HG02938 (cell line): ENCODE results near the gene GLIPR1L2.
"Not testable (repeated sequence)": the region's sequence is repeated elsewhere in the genome, so short reads cannot be mapped to it uniquely, and the experiment has no call there.

ENCODE experiments used
- ATAC-seq: cut with Tn5 transposase; IDR thresholded peaks from one replicate; pipeline ENCODE4 v1.9.1; 2021; ENCODE audit warnings: mild to moderate bottlenecking, moderate library complexity; ENCODE audit not compliant: unreplicated experiment

Gene GLIPR1L2

GRCh38 chr12:75390899-75391538, at the start of gene GLIPR1L2:
TSS of gene GLIPR1L2 (plus strand) at chr12:75391089. CDS start at chr12:75391117, 28 bp downstream.
- peak; percentile 97 for ATAC-seq

- no peak for ATAC-seq
These were observed 49.0 kb upstream of the GLIPR1L2 start for GRCh38 chr12:75341873-75342272.

- ATAC-seq: no peak
These were observed 45.4 kb upstream of the GLIPR1L2 start for GRCh38 chr12:75345531-75345930.

- ATAC-seq: not testable (repeated sequence)
These were observed 44.7 kb upstream of the GLIPR1L2 start for GRCh38 chr12:75346215-75346614.

- no peak for ATAC-seq
These were observed 40.9 kb upstream of the GLIPR1L2 start for GRCh38 chr12:75349946-75350345.

GRCh38 chr12:75350413-75350812, 40.5 kb upstream of the GLIPR1L2 start:
- no peak for ATAC-seq

- no peak for ATAC-seq
These were observed 36.9 kb upstream of the GLIPR1L2 start for GRCh38 chr12:75354011-75354410.

- ATAC-seq: no peak
These were observed 30.0 kb upstream of the GLIPR1L2 start for GRCh38 chr12:75360920-75361319.

- no peak for ATAC-seq
These were observed 29.5 kb upstream of the GLIPR1L2 start for GRCh38 chr12:75361408-75361807.

- ATAC-seq: no peak
These were observed 26.0 kb upstream of the GLIPR1L2 start for GRCh38 chr12:75364919-75365318.

GRCh38 chr12:75366629-75367028, 24.3 kb upstream of the GLIPR1L2 start:
- ATAC-seq: peak; percentile 61

GRCh38 chr12:75374971-75375370, 15.9 kb upstream of the GLIPR1L2 start:
- no peak for ATAC-seq

- ATAC-seq: no peak
These were observed 12.5 kb upstream of the GLIPR1L2 start for GRCh38 chr12:75378354-75378753.

GRCh38 chr12:75389061-75389460, 1.8 kb upstream of the GLIPR1L2 start:
- ATAC-seq: no peak

- ATAC-seq: no peak
These were observed 1.2 kb upstream of the GLIPR1L2 start for GRCh38 chr12:75389706-75390105.

- ATAC-seq: peak; percentile 2
These were observed 562 bp upstream of the GLIPR1L2 start for GRCh38 chr12:75390156-75390898.

GRCh38 chr12:75404231-75404630, 13.3 kb downstream of the GLIPR1L2 start:
- ATAC-seq: no peak

GRCh38 chr12:75407683-75408082, 16.8 kb downstream of the GLIPR1L2 start:
- no peak for ATAC-seq

- no peak for ATAC-seq
These were observed 18.9 kb downstream of the GLIPR1L2 start for GRCh38 chr12:75409830-75410229.

GRCh38 chr12:75414671-75415070, 23.8 kb downstream of the GLIPR1L2 start:
- no peak for ATAC-seq

GRCh38 chr12:75419841-75420240, 29.0 kb downstream of the GLIPR1L2 start:
- no peak for ATAC-seq

- no peak for ATAC-seq
These were observed 36.6 kb downstream of the GLIPR1L2 start for GRCh38 chr12:75427491-75427890.
